T1000 (cell line): ENCODE measurements around the gene GJB5.
A peak's percentile ranks its signal among the peaks of the same experiment; 100 is the strongest.
"Not testable (repeated sequence)": the region's sequence is repeated elsewhere in the genome, so short reads cannot be mapped to it uniquely, and the experiment has no call there.

Source experiments
- DNase-seq: peaks from one replicate; lab custom pipeline; 2025; ENCODE audit warnings: mixed read lengths; lab: John Stamatoyannopoulos, UW

GJB5 gene

DNA sequence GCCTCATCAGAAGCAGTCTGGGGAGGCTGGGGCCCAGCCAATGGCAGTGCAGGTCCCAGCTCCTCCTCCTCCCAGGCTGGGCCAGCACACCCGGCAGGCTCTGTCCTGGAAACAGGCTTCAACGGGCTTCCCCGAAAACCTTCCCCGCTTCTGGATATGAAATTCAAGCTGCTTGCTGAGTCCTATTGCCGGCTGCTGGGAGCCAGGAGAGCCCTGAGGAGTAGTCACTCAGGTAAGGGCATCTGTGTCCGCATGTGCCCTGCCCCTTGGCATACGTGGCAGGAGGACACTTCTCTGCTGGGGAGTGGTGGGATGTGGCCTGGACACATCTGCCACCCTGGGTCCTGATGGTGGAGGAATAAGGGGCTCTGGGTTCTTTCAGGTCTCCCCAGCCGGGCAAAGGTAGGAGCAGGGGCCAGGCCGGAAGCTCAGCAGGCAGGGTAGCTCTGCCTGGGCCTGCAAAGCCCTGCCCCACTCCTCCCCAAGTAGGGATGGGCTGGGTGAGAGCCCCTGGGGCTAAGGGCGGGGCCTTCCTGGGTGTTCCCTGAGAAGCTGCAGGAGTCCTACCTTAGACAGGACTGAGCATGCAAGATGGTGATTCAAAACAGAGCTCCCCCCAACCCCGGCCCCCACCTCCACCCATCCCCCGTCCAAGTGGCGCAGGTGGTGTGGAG lies at the start of gene GJB5:
GJB5 (plus strand) TSS at position 84 of the 674 bp plus-strand sequence. CDS start 2,284 bp downstream, outside the sequence.
- DNase-seq, result no peak

DNA sequence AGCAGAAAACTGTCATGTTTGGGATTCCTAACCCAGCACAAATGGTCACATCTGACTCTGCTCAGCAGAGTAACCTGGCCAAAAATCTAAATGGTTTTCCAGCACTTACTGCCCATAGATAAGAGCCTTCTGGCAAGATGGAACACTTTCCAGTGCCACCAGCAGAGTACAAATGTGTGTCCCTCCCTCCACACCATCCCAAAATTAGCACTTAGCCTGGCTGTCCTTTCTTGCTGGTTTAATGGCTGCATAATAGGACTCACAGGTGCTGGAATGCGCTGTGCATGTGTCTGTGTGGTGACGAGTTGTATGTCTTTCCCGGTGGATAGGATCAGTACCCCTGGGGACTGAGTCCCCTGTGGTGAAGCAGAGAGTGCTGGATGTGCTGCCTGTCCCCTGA lies 49.8 kb upstream of the GJB5 start:
- no peak for DNase-seq

DNA sequence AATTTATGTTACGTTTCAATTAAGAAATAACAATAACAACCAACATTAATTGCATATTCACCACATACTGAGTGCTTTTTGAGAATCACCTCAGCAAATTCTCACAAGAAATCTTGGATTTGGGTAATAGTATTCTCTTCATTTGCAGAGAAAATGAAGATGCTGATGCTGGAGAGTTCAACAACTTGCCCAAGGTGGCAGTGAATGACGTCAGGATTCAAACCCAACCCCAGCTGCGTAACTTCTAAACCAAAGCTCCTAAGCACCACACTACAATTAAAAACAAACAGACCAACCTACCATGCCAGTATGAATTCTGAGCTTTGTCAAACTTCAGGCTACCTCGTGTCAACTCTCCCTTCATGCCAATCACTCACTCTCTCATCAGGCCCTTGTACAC lies 46.7 kb upstream of the GJB5 start:
- DNase-seq, result no peak

DNA sequence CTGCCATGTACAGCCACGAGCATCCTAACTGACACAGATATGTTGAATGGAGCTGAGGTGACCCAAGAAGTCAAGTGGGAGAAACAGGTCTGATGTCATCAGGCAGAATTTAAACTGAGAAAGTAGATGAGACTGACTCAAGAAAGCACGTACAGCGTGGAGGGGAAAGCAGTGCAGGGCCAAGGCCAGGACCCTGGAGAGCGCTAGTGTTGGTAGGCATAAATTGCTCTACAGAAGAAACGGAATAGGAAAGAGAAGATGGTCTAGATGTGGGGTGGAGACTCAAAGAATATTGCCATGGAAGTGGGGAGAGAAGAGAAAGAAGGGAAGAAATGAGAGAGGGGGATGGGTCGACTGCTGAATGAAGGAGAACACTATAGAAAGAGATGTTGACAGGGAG lies 45.3 kb upstream of the GJB5 start:
- DNase-seq, result no peak

DNA sequence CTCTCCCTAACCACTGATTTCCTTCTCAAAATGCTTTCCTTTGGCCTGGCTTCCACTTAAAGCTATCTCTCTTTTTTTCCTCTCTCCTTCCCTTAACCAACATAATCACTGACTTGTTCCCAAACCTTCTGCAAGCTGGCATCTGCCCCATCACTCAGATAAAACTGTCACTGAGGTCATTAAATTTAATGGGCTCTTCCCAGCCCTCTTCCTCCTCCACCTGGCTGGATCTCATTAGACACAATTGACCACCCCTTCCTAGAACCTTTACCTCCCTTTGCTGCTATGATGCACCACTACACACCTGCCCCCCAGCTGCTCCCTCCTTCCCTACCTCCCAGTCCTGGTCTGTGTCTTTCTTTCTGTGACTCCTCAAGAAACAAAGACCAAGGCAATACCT lies 44.0 kb upstream of the GJB5 start:
- no peak for DNase-seq

DNA sequence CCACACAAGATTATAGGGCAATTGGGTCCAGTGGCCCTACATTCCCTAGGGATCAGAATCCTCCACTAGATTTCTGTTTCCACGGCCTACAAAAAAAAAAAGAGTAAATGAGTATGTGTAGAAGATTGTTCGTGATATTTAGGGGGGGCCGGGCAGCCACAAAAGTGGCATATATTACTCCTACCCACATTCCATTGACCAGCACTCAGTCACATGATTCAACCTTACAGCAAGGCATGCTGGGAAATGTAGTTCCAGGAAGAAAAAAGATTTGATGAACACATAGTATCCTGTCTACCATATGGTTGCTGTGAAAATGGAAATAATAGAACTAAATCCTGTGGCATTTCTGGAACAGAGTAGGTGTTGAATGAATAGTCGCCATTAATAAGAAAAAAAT lies 43.4 kb upstream of the GJB5 start:
- DNase-seq, result no peak

DNA sequence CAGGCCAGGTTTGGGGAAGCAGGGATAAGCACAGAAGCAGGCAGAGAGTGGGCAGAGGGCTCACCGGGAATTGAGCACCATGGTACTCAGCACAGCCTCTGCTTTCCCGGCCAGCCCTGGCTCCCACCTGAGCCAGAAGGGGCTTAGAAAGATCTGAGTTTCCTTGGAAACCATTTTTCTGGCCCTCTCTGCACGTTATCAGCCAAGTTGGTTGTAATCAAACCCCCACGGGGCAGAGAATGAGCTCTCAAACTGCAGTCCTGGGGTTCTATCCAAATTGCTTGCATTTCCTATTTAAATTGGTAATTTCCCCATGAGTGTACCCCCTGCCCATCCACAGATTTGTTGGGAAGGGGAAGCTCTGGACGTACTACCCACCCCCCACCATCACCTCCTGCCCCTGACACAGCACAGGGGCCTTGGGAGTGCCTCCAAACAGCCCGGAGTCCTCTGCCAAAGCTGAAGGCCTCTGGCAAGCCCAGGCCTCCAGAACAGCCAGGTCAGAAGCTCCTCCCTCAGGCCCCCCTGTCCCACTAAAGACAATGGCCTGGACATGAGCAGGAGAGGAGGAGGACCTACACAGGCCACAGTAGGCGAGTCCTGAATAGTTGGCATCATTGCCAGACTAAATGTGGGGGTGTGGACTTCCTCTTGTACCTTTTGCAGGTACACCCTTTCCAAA lies 42.7 kb upstream of the GJB5 start:
- no peak for DNase-seq

DNA sequence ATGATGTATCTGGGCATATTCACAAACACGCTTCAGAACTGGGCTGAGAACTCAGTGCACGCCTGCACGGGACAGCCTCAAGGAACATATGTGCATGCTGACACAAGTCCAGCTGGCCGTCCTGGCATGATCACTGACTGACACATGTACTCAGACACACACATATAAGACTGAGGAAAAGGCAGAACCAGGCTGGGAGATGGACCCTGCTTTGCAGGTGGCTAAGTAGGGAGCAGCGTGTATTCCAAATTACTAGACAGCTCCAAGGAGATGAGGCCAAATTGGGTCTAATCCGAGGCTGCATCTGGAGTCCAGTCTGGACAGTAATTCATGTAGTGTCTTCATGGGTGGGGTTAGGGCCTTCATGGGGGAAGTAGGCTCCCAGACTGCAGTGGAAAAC lies 41.4 kb upstream of the GJB5 start:
- DNase-seq, result no peak

DNA sequence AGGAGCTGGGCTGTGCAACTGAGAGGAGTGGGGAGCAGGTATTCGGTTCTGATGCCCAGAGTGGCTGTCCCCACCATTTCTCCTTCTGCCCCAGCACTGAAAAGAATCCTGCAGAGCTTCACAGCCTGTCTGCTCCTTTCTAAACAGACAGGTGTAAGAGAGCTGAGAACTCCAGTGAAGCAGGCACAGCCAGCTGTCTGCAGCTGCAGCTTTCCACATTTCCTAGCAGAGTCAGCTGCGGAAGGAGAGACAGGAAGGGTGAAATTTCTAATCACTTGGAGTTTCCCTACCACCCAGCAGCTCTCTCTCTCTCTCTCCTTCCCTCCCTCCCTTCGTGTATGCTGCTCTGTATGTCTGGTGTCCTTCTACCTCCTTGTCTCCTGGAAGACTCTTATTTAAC lies 40.5 kb upstream of the GJB5 start:
- DNase-seq, result no peak

DNA sequence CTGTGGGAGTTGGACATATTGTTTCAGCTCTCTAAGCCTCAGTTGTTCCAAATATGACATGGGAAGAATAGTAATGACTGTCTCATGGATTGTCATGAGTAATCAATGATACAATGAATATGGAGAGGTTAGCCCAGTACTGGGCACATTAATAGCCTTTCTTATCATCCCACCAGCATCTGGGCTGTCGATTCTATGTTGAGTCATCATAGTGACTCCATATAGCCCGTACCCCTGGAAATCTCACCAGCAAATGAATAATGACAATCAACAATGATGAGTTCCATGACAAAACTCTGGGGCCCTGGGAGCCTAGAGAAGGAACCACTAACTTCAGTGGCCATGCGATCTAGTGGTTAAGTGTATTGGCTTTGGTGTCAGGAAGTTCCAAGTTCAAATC lies 39.7 kb upstream of the GJB5 start:
- no peak for DNase-seq

DNA sequence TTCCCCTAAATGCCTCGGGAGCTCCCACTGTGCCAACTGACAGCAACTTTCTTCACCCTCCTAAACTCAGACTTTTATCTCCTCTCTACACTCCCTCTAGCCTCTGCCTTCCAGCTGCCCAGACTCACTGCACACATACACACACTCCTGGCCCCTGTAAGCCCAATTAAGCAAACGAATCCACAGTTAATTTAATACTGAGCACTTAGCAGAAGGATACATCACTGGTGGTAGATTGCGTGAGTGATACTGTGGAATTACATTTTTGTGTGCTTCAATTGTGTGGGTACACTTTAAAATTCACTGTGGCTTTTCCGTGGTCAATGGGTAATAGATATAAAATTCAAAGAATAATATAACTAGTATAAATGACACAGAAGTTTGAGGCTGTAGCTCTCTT lies 33.6 kb upstream of the GJB5 start:
- DNase-seq, result no peak

DNA sequence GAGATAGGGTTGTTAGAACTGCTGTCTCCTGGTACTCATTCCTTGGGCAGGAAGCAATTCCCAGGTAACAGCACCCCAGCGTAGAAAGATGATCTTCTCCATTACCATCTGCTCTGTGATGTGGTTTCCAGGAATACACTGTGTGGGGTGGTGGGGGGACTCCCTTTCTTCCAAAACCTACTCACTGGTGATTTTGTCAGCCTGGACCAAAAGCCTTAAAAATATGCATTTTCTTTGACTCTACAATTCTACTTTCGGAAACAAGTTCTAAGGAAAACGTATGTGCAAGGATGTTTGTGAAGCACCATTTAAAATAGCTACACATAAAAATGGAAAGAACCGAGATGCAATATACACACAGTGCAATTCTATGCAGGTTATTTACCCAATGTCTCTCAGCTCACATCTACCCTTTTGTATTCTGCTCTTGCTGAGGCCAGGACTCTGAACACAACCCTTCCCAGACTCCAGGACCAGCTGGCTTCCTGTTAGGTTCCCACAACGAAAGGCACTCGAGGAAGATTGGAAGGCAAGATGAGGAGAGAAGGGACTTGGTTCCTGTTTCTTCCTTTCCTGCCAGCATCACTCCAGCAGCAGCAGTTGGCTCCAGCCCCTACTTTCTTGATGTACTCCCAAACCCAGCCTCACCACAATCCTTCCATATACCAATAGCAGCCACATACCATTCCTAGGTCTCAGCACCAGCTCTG lies 33.0 kb upstream of the GJB5 start:
- DNase-seq, result no peak

DNA sequence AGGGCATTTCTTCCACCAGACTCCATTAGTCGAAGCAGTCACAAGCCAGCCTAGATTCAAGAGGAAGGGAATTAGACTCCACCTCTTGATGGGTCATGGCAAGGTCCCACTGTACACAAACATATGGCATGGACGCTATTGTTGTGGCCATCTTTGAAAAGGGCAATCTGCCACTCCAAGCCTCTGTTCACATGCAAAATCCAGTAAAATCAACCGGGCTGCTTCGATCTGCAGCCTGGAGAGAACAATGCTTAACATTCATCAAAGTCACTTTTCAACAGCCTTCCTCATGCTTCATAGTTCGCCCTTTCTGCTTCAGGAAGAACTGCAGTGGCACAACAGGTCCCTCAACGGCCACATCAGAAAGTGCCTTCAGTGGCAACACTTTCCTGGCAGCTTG lies 28.0 kb upstream of the GJB5 start:
- no peak for DNase-seq

DNA sequence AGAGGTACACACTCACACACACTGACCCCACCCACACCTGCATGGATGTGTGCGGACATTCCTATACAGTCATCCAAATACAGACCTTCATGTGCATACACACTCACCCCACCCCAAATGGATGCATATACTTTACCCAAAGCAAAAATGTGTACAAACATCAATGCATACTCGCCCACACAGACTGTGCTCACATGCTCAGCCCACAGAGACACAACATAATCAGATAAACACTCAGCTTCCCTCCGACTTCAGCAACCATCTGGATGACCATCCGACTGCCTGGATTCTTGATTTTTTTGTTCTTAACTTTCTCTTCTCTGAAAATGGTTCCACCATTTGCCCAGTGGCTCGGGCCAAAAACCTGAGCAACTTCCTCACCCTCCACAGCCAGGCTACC lies 24.4 kb upstream of the GJB5 start:
- no peak for DNase-seq

DNA sequence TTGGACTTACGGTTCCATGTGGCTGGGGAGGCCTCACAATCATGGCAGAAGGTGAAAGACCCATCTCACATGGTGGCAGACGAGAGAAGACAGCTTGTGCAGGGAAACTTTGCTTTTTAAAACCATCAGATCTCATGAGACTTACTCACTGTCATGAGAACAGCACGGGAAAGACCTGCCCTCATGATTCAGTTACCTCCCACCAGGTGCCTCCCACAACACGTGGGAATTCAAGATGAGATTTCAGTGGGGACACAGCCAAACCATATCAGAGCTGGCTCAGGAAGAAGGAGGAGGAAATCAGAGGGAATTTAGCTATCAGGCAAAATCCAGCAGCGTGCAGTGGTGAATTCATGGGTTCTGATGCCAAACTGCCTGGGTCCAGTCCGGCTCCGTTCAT lies 22.0 kb upstream of the GJB5 start:
- DNase-seq, result not testable (repeated sequence)

DNA sequence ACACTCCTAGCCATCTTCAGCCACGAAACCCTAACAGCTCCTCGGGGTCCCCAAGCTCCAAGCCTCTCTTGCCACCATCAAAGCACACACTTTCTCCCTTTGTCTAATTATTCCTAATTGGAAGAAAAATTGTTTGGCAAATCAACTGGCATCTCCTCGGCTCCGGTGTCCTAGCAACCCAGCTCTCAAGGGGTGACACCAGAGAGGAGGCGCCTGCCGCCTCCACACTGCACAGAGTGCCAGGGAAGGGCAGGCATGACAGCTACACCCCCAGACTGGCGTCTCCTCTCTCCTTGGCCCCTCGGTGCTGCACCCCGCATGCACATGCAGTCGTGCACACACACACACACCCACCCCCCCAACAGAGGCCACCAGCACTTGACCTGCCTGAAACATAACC lies 18.2 kb upstream of the GJB5 start:
- DNase-seq, result no peak

DNA sequence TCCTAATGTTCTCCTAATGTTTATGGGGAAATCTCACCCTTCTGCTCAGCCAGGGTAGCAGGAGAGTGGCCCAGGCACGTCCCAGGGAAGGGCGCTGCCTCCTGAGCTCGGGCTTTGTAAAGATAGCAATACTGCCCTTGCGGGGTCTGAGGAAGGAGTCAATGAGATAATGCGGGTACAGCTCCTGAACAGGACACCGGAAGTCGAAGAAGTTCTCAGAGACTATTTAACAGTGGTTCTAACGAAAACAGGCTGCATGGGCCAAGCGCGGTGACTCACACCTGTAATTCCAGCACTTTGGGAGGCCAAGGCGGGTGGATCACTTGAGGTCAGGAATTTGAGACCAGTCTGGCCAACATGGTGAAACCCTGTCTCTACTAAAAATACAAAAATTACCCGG lies 17.6 kb upstream of the GJB5 start:
- DNase-seq, result not testable (repeated sequence)

DNA sequence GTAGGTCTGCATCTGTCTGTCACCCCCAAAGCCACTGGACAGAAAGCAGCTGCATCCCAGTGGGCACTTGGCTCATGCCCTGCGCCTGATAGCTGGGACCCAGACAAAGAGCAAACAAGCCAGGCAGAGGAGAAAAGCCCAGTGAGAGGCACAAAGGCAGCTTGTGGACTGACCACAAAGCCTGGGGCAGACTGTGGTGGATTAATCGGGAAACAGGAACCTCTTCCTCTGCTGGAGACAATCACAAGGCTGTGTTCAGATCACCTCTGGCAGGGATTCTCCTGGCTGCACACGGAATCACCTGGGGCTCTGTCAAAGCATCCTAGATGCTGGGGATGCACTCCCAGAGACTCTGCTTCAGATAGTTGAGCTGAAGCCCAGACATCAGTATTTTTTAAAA lies 15.2 kb upstream of the GJB5 start:
- no peak for DNase-seq

DNA sequence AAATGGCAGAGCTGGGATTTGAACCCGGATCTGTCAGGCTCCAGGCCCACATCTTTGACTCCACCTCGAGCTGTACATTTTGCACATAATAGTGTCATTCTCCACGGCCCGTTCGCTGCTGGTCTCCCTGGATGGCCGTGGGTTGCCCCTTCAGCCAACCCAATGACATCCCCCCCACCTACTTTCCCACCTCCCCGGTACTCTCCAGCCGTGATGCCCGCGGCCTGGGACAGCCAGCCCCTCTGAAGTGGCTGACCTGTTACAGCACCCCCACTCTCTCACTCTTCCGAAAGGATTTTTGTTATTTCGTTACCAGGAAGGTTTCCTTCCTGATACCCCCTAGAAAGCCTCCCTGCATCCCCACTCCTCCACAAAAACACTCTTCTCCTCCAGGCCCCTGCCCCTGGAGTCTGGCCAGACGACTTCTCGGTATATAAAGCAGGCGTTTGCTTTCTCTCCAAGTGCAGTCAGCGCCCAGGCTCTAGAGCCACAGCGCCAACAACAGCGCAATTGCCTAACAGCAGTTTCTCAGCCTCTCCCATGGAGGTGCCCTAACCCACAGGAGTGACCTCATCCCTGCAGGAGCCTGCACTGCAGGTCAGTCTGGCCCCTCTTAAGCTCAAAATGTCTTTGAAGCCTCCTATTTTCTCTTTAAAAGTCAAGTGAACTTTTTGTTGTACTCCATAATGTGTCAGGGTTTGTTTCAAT lies 14.5 kb upstream of the GJB5 start:
- no peak for DNase-seq

DNA sequence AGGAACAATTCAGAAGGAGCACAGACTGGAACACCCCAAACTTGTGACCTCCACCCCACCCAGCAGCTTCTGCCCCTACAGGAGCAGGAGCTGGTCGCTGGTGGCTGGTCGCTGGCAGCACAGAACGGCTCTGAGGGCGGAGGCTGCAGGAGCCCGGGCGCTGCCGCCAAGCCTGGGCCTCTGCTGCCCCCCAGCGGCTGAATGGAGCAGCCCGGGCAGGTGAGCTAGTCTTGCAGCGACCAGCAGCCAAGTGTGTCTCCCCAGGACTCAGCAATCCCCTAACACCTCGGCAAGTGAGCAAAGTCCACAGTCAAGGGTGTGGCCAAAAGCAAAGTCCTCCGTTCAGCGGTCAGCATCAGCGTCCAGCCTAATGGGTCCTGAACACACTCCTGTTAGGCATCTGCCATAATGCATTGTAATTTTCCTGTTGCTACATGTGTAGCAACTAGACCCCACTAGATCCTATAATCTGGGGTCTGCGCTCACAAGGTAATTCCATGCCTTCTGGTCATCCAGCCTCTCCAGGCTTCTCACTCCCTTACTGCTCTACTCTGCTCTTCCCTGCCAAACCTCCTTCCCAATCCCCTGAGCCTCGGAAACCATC lies 12.1 kb upstream of the GJB5 start:
- peak; percentile 47 for DNase-seq

DNA sequence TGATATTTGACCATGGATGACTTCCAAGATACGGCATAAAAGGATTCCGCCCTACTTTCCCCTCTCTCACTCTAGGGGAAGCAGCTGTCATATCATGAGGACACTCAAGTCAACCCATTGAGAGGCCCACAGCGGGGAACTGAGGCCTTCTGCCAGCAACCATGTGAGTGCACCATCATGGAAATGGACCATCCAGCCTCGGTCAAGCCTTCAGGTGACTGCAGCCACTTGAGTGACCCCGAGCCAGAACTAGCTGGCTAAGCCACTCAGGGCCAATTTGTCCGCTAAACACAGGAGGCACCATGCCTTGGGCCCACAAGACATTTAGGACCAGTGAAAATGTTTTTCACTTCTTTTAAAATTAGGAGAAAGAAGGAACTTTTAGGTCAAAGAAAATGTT lies 11.1 kb upstream of the GJB5 start:
- DNase-seq, result peak; percentile 5

DNA sequence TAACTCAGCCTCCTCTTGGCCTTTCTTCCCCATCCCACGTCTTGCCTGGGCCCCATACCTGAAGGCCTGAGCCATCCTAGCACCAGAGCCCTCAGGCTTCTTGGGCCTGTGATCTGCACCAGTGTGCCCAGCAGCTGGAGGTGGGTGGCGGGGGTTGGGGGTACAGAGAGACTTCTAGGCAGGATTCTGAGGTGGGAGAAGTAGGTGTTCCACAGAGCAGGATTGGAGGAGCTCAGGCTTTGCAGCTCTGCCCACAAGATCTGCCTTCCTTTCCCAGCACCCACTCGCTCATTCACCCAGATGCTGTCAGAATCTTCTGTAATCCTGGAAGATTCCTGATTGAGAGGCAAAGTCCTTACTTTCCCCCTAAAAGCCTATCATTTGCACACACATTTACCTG lies 10.0 kb upstream of the GJB5 start:
- no peak for DNase-seq
